Activated gamma-delta T cell treated with anti-CD3 and anti-CD28 coated beads, Interleukin-2, amount 50 U/mL, for 16 hours (primary cell): ENCODE measurements around the gene DMD.
"Not testable (repeated sequence)": the region's sequence is repeated elsewhere in the genome, so short reads cannot be mapped to it uniquely, and the experiment has no call there.

Experiments
- DNase-seq: peaks from one replicate; pipeline ENCODE4 v3.0.0-alpha.2; 2020; ENCODE audit warnings: low read depth

The DMD gene

GRCh38 chrX:31521941-31522340 lies 1689.4 kb downstream of the DMD start:
- no peak for DNase-seq

GRCh38 chrX:31516527-31516926 lies 1694.8 kb downstream of the DMD start:
- DNase-seq = no peak

DNA sequence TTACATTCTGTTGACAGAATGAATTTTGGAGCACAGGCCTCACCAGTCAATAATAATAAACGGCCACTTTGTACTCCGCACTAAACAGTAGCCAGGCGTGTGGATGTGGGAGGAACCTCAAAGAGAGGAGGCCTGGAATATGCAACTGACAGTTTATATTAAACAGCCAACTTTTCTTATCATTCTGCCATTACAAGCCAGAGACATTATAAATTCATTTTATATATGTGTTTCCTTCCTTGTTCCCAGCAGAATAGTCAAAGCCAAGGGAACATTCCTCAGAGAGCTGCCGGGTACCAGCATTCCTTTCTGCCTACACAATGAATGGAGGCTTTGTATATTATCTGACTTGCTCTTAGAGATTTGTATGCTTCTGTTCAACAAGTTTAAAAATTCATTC lies 1703.0 kb downstream of the DMD start:
- DNase-seq = no peak

DNA sequence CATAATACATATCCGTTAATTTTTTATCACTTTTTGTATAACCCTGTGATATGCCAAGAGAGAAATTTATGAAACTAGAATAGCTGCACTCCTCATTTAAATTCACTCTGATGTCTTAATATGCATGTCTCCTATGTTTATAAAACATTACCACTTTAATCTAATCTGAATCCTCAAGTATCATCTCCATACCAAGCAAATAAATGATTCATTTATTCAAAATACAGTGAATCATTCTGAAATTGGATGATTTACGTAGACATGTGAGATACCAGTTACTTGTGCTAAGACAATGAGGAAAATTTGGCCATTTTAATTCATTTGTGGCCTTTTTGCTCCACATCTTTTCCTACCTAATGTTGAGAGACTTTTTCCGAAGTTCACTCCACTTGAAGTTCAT lies 1704.4 kb downstream of the DMD start:
- no peak for DNase-seq

GRCh38 chrX:31506360-31506759 lies 1705.0 kb downstream of the DMD start:
- no peak for DNase-seq

DNA sequence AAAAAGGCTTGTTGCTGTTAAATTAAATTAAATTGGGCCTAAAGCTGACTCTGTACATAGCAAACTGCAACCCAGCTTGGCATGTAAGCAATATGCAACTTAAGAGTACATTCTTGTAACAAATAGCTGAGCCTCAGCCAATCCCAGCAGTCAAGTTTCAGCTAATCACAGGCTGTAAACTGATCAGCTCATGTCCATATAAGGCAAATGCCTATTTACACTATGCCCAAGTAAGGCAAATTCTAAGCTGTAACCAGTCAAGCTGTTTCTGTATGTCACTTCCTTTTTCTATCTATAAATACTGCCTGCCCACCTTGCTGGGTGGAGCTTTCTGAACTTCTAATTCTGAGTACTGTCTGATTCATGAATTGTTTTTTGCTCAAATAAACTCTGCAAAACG lies 1710.4 kb downstream of the DMD start:
- no peak for DNase-seq

DNA sequence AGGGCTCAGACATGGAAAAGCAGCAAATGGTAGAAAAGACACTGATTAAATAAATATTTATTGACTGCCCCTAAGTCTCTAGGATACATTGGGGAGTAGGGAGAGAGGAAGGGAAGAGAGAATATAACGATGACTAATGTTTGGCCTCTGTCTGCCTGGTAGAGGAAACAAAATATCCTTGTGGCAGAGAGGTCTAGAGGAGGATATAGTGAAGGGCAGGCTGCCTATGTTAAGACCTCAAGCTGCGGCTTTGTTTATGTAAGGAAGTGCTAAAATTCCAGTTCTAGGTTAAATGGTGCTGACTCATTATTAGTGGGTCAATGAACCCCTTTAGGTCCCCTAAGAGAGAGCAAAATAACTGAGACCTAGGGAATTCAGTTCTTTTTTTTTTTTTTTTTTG lies 1712.2 kb downstream of the DMD start:
- DNase-seq = no peak

DNA sequence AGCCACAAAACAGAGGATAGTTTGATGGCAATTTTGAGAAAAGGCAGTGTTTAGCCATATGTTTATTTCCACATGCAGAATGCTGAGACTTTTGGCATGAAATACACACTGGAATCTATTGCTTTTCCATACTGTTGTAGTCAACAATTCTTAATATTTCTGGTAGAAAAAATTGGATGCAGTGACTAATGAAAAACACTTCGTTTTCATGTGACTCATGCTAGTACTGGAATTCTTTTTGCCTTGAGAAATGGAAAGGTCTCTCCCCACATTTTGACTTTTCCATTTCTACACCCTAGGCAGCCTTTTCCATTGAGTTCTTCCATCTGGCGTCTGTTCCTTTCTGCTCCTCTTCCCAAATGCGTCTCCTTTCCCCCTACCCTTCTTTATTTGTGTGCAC lies 1714.3 kb downstream of the DMD start:
- DNase-seq = no peak

GRCh38 chrX:31487951-31488350 lies 1723.4 kb downstream of the DMD start:
- no peak for DNase-seq

DNA sequence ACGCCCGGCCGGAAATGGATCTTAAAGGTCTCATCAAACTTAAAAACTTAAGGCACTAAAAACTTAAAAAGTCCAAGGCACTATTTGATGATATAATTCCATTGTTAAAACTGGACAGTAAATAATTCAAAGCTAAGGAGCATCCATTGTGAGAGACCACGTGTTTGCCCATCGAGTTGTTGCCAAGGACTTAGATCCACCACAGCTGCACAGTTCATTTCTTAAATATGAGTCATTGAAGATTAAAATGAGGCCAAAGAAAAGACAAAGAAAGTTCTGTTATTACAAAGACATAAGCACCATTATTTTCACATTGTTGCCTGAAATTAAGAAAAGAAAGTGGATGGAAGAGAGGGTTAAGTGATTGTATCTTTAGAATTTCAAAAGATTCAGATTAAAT lies 1728.0 kb downstream of the DMD start:
- DNase-seq = no peak

DNA sequence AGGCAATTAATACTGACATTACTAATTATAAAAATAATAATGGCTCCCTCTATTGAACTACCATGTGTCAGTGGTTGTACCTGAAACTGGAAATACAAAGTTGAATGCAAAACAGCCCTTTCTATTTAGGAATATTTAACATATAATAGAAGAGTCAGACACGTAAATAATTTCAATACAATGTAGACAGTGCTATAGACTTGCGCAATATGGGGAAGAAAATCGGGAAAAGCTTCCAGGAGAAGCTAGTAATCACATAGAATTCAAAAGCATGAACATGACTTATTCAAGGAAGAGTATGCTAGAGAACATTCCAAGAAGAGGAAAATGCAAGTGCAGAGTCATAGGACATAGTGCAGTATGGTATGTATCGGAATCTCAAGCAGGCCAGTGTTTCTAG lies 1730.7 kb downstream of the DMD start:
- DNase-seq = no peak

DNA sequence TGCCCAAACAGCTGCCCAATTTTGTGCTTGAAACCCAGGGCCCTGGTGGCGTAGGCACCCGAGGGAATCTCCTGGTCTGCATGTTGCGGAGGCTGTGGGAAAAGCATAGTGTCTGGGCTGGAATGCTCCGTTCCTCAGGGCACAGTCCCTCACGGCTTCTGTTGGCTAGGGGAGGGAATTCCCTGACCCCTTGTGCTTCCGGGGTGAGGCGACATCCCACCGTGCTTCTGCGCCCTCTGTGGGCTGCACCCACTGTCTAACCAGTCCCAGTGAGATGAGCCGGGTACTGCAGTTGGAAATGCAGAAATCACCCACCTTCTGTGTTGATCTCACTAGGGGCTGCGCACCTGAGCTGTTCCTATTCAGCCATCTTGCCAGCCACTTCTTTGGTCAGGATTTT lies 1740.1 kb downstream of the DMD start:
- DNase-seq = no peak

DNA sequence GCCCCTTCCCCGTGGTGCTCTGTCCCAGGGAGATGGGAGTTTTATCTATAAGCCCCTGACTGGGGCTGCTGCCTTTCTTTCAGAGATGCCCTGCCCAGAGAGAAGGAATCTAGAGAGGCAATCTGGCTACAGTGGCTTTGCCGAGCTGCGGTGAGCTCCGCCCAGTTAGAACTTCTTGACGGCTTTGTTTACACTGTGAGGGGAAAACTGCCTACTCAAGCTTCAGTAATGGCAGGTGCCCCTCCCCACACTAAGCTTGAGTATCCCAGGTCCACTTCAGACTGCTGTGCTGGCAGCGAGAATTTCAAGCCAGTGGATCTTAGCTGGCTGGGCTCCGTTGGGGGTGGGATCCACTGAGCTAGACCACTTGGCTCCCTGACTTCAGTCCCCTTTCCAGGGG lies 1740.6 kb downstream of the DMD start:
- DNase-seq = not testable (repeated sequence)

DNA sequence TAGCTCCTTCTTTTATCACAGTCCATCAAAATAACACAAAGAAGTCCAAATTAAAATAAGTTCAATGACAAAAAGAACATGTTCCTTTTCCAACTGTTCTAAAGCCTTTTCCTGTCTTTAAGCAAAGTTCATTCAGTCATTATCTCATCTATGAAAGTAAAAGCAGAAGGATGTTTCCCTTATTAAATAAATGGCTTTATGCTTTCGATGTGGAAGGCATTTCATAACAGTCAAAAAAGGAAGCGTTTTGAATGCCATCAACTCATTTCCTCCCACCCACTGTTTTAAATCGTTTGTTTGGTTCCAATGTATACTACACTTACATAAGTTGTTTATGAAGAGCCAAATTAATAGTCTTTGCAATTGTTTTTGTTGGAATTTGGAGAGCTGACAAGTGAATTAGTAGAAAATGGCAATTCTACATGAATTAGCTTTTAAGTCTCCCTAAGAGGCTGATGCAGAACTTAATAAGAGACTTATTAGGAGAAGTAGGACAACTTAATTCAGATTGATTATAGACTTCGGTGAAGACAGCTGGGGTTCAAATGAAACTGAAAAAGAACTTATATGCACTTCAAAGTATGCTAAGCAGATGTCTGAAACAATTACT lies 1746.9 kb downstream of the DMD start:
- no peak for DNase-seq

GRCh38 chrX:31461266-31461665 lies 1750.1 kb downstream of the DMD start:
- no peak for DNase-seq

DNA sequence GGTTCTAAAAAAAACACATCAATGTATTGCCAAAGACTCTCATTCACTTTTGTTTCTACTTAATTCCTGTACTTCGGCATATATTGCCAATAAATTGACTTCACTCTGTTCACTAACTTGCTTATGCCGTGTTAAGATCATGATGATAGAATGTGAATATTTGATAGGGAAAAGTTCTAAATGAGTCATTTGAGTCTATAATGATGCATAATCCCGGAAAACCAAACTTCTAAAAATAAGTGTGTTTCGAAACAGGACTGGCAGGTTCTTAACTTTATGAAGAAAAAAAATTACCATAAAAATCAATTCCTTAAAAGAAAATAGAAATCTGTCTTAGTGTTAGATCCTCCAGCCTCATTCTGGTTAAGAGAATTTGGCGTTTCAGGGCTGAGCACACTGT lies 1752.0 kb downstream of the DMD start:
- no peak for DNase-seq

- DNase-seq = no peak
Observed at GRCh38 chrX:31449965-31450364, 1761.4 kb downstream of the DMD start.

DNA sequence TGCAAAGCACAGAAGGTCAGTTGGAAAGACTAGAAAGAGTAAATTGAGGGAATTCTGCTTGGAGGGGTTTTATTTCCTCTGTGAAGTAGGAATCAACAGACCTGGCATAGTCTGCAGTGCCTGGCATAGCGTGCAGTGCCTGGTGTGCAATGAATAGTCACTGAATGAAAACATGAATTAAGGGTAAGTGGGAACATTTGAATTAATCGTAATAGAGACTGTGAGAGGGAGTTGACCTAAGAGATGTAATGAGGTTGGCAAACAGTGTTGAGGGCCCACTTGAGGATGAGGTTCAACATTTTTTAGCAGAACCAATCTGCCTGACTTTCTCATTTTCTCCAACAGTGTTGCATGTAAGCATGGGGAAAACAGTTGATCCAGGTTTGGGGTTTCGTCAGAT lies 1762.3 kb downstream of the DMD start:
- DNase-seq = no peak

GRCh38 chrX:31445542-31445941 lies 1765.8 kb downstream of the DMD start:
- no peak for DNase-seq

DNA sequence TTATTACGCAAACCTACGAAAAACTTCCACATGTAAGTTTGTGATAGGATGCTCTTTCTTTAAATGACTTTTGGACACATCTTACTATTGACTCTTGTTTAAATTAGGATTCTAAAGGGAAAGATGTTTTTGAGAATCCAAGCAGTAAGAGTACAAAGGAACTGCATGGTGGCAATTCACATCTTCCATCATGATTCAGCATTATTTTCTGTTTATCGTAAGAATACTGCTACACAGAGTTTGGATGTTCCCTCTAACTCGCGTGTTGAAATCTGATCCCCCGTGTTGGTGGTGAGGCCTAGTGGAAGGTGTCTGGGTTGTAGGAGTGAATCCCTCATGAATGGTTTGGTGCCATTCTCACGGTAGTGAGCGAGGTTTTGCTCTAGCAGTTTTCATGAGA lies 1767.7 kb downstream of the DMD start:
- no peak for DNase-seq

GRCh38 chrX:31440546-31440945 lies 1770.8 kb downstream of the DMD start:
- DNase-seq = no peak

GRCh38 chrX:31436424-31436823 lies 1774.9 kb downstream of the DMD start:
- DNase-seq = no peak

GRCh38 chrX:31435592-31435991 lies 1775.8 kb downstream of the DMD start:
- DNase-seq = no peak

DNA sequence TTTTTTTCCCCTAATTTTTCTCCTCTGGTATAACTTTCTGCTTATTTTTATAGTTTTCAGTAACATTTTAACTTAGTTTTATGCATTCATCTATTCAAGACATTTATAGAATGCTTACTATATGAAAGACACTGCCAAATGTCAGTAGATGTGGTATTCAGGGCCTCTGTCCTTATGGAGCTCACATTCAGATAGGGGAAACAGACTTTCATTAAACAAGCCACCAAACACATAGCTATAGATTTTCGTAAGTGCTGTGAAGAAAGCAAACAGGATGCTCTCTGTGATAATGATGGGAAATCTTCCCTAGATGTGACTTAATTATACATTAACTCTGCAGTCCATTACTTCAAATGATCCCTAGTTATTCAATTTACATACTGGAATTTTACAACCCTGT lies 1777.5 kb downstream of the DMD start:
- no peak for DNase-seq

GRCh38 chrX:31429915-31430314 lies 1781.4 kb downstream of the DMD start:
- DNase-seq = no peak
